Esophagus muscularis mucosa (tissue), 4 donors: ENCODE results near the gene PGGT1B. TPM values are rescaled to one million over a fixed set of nuclear protein-coding genes. Genes with fewer than 3 reads are reported as not detected.

Experiments
- DNase-seq: peaks from one replicate; pipeline ENCODE4 v3.0.0-alpha.2; 2017; ENCODE audit errors: extremely low spot score
- H3K27ac ChIP-seq, 4 donors: fragments of 200-600 bp; sonication (generic); replicated peaks in 1 of 4; 1 replicate in 3 of 4; 2 replicates in 1 of 4; pipeline ENCODE4 v1.5.1; 2016 to 2019; ENCODE audit warnings: mild to moderate bottlenecking in 1 of 4
- H3K27me3 ChIP-seq, 4 donors: fragments of 200-600 bp; sonication (generic); one replicate each; pipeline versions ENCODE4 v1.5.1 to v1.6.0; 2016 to 2019
- H3K36me3 ChIP-seq, 4 donors: fragments of 200-600 bp; sonication (generic); one replicate each; pipeline ENCODE4 v1.5.1; 2016 to 2019
- H3K4me1 ChIP-seq, 4 donors: fragments of 200-600 bp; sonication (generic); one replicate each; pipeline ENCODE4 v1.5.1; 2016 to 2019
- H3K4me3 ChIP-seq, 4 donors: fragments of 200-600 bp; sonication (generic); 1 replicate in 2 of 4; 2 replicates in 2 of 4; pipeline ENCODE4 v1.5.1; 2016 to 2019; ENCODE audit warnings: mild to moderate bottlenecking in 4 of 4, moderate library complexity in 1 of 4
- H3K9me3 ChIP-seq, 4 donors: fragments of 200-600 bp; sonication (generic); 1 replicate in 3 of 4; 2 replicates in 1 of 4; pipeline ENCODE4 v1.5.1; 2016 to 2019
- CTCF ChIP-seq, 3 experiments: fragments of 200-600 bp in 2 of 3; fragments of 450-650 bp in 1 of 3; sonication (generic) in 2 of 3; IDR thresholded peaks; one replicate each; pipeline ENCODE4 v1.5.1; 2017 to 2019; ENCODE audit warnings: antibody characterized with exemption in 3 of 3, mild to moderate bottlenecking in 2 of 3, moderate library complexity in 1 of 3
- EP300 ChIP-seq: sonication (generic); formaldehyde crosslinking; IDR thresholded peaks from one replicate; pipeline ENCODE4 v1.6.1; 2017; ENCODE audit warnings: antibody characterized with exemption
- POLR2A ChIP-seq: fragments of 450-650 bp; IDR thresholded peaks from one replicate; pipeline ENCODE4 v1.6.1; 2017; ENCODE audit warnings: antibody characterized with exemption, moderate library complexity, mild to moderate bottlenecking, low read depth
- POLR2AphosphoS5 ChIP-seq, 2 donors: sonication (generic); formaldehyde crosslinking; IDR thresholded peaks; one replicate each; pipeline ENCODE4 v1.6.1; 2017; ENCODE audit warnings: antibody characterized with exemption in 2 of 2
- WGBS: methylation state at CpG from one replicate; pipeline ENCODE4 v1.1.5; 2018; 5-methylcytosine and 5-hydroxymethylcytosine counted together
- intact Hi-C: fragments of 100-400 bp; cut with DNase I; formaldehyde crosslinking; loops from one replicate; pipeline ENCODE4 v1.15.1; 2023
- total RNA-seq, 4 donors: library from RNA; depleted of rRNA; stranded (reverse); fragments of >200 nt; gene quantifications; one replicate each; pipeline versions ENCODE4 v1.1.0 to v1.2.1, GENCODE V29; 2016

The PGGT1B gene
- total RNA-seq, 4 donors from 2014 or later, result 9.5 to 18.3 (median 10.7) TPM

DNA sequence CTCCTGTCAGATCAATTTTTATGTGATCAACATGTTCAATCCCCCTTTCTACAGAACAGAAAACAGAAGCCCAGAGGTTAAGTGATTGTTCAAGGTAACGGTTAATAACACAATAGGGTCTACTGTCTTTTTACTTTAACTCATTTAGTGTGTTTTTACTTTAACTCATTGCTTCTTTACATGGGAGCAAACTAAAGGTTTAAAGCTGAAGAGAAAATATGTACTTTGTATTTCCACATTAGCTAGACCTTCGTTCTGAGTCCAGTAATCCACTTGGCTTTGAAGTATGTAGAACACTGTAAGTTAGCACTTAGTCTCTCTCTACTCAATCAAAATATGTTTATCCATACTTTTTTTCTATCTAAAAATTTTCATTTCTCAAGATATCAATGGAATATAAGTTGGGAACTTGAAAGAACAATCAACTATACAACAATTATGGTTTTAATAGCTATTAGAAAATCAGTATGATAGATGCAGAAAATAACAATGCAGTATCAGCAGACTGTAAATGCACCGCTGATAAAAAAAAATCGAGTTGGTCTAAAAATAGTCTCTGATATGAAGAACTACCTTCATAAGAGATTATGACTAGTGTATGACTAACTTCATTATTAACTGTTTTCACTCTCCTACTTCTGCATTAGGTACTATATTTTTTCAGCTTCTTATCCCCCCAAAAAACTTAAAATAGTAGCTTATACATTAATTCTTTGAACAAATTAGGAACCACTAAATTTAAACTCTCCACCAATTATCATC is 20.6 kb downstream of the PGGT1B start:
- WGBS, result 76% methylated on average over 4 of the region's 4 CpGs
- DNase-seq, result no peak
- Histone ChIP-seq H3K9me3 (no peaks in the 10 kb centered on the region), H3K36me3 (peaks cover 11 to 40% (median 24%) of the 10 kb centered on the region in 4 donors), H3K4me1 (peaks cover 10 to 24% (median 22%) of the 10 kb centered on the region in 4 donors), H3K27ac (no peak overlapping the region), H3K27me3 (no peaks in the 10 kb centered on the region), H3K4me3 (no peak overlapping the region)
- no peak for TF ChIP-seq POLR2AphosphoS5 (IDR thresholded peaks at IDR 0.05)
- TF ChIP-seq EP300, result no peak
- TF ChIP-seq CTCF (IDR thresholded peaks at IDR 0.05), result no peak
- no peak for TF ChIP-seq POLR2A
- intact Hi-C loops, result loop anchor here (10.0 kb wide), 1 partner anchor 1627 kb away; no protein-coding TSS in a partner anchor

DNA sequence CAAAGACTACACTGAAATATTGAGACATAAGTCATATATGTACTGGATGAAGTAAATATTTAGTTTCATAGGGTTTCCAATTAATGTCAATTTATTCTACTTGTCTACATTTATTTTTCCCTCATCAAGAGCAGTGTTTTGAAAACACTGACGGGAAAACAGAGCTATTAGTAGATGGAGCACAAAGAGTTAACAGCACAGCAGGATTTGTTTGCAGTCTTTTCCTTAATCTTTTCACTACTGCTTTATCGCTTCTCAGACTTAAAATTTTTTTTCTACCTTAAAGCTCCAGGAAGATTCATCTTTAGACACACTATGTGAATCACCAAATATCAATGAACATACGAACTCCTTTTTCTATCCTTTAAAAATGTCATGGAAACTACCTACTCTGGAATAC is 25.6 kb downstream of the PGGT1B start:
- no peaks in the 10 kb centered on the region for H3K27me3 ChIP-seq
- WGBS, result 90% methylated on average over 3 of the region's 3 CpGs
- no peak overlapping the region for H3K27ac ChIP-seq
- intact Hi-C loops, result no loop called here
- H3K36me3 ChIP-seq, result peaks cover 11 to 65% (median 37%) of the 10 kb centered on the region in 4 donors
- no peaks in the 10 kb centered on the region for H3K9me3 ChIP-seq
- TF ChIP-seq POLR2A (no peak), CTCF (IDR thresholded peaks at IDR 0.05) (no peak), EP300 (no peak), POLR2AphosphoS5 (IDR thresholded peaks at IDR 0.05) (no peak)
- H3K4me1 ChIP-seq, result peaks cover 0 to 6% (median 0%) of the 10 kb centered on the region in 4 donors
- no peak overlapping the region for H3K4me3 ChIP-seq
- no peak for DNase-seq

DNA sequence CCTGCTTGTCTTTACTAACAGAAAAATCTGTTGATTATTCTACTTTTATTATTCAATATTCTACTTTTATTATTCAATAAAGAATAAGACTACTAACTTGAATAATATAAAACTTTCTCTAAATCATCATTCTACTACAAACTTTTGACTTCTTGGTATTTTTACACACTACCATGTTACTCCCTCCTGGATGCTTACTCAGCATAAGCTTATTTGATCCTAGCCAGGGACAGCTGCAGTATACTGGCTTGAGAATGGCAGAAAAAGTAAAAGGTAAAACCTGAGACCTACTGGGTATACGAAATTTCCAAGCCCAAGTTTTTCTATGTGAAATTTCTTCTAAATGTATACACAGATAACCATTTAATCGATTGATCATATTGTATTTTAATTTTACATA is 26.1 kb downstream of the PGGT1B start:
- 89% methylated on average over 2 of the region's 2 CpGs for WGBS
- intact Hi-C loops, result no loop called here
- TF ChIP-seq POLR2AphosphoS5 (IDR thresholded peaks at IDR 0.05) (no peak), EP300 (no peak), POLR2A (no peak), CTCF (IDR thresholded peaks at IDR 0.05) (no peak)
- Histone ChIP-seq H3K9me3 (no peaks in the 10 kb centered on the region), H3K27me3 (no peaks in the 10 kb centered on the region), H3K4me1 (peaks cover 0 to 6% (median 1%) of the 10 kb centered on the region in 4 donors), H3K27ac (no peak overlapping the region), H3K36me3 (peaks cover 11 to 64% (median 40%) of the 10 kb centered on the region in 4 donors), H3K4me3 (no peak overlapping the region)
- DNase-seq, result no peak

GRCh38 chr5:115231598-115231997 is 31.1 kb downstream of the PGGT1B start:
- Histone ChIP-seq H3K27me3 (no peaks in the 10 kb centered on the region), H3K27ac (no peak overlapping the region), H3K36me3 (peaks cover 7 to 63% (median 36%) of the 10 kb centered on the region in 4 donors), H3K4me1 (peaks cover 0 to 9% (median 2%) of the 10 kb centered on the region in 4 donors), H3K4me3 (no peak overlapping the region), H3K9me3 (no peaks in the 10 kb centered on the region)
- TF ChIP-seq EP300 (no peak), CTCF (IDR thresholded peaks at IDR 0.05) (no peak), POLR2AphosphoS5 (IDR thresholded peaks at IDR 0.05) (no peak), POLR2A (no peak)
- intact Hi-C loops, result no loop called here
- DNase-seq, result no peak
- WGBS, result 81% methylated on average over 4 of the region's 4 CpGs
